ENCODE data around the gene EXOG.

EXOG gene
- 20.6 to 33.2 (median 24.3) reads per million in 3 experiments for total RNA-seq

- DNase-seq: peak; percentile 86
Measured at GRCh38 chr3:38496131-38496910, at the start of gene EXOG. TSS of gene EXOG (plus strand) at chr3:38496340. CDS start at chr3:38496368, 28 bp downstream.

- DNase-seq: no peak
Measured at GRCh38 chr3:38446812-38447211, 49.3 kb upstream of the EXOG start.

GRCh38 chr3:38450853-38451252, 45.3 kb upstream of the EXOG start:
- DNase-seq: no peak

- DNase-seq: peak; percentile 46
Measured at GRCh38 chr3:38453075-38453912, 42.8 kb upstream of the EXOG start, which contains the start of gene ACVR2B. TSS of gene ACVR2B (plus strand) at chr3:38453890. CDS start at chr3:38454323, 433 bp downstream.

DNA sequence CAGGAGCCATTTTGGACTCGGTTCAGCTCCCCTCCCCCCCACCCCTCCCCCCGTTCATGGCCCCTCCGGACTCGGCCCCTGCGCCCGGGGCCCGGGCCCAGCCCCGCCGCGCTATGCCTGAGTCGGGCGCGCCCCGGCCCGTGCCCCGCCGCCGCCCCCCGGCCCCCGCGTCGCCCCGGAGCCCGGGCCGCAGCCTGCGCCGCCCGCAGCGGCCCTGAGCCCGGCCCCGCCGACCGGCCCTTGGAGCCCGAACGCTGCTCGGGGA, 42.3 kb upstream of the EXOG start:
- no peak for DNase-seq

DNA sequence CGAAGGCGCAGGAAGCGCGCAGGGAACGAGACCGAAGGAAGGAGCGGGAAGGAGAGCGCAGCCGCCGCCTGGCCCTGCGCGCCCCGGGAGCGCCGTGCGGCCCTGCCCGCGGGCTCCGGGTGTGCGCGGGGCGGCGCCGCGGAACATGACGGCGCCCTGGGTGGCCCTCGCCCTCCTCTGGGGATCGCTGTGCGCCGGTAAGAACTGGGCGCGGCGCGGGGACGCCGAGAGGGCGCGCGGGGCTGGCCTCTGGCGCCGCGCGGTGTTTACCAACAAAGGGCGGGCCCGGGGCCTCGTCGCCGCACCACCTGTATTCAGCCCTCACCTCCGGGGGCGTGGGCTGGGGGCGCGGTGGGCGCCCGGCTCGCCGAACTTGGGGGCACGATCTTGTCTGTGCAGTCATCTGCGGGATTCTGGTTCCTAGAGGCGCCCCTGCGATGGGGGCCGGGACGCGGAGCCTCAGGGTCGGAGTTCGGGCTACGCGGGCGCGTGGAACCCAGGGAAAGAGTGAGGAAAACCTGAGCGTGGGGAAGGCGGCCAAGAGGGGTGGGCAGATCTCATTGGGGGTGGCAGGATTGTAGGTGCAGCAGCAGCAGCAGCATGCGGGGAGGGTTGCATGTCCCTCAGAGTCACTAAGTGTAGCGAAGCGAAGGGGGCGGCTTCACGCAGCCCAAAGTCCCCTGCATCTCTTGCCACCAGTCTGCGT, 41.8 kb upstream of the EXOG start:
- peak; percentile 41 for DNase-seq

- peak; percentile 21 for DNase-seq
Measured at GRCh38 chr3:38454884-38455638, 41.1 kb upstream of the EXOG start.

DNA sequence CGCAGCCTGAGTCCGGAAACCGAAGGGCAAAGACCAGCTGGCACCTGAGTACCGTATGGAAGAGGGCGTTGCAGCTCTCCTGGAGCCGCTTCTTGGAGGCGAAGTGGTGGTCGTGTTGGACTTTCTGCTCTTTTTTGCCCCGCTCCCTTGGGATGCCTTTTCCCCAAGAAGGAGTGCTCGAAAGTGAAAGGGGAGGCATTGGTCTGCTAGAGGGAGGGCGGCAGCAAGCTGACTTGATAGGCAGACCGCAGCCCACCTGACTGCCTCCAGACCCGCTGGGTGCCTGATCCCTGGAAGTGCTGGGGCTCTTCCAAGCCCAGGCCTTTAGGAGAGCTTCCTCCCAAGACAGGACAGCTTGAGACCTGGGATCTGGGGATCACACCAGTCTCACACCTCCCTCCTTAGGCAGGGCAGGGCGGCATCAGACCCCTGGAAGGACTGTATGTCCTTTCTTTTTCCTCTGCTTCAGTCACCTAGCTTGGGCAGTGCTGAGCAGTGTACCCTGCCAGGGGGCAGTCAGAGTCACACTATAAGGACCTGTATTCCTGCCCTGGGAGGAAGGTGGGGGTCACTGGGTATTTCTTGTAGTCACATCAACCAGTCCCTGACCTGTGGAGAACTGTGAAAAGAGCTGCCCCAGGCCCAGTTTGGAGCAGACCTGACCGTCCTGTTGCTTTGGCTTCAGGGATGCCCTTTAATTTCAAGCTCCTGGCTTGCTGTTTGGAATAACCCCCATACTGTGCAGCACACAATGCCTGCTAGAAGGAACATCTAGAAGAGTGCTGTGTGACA, 40.3 kb upstream of the EXOG start:
- no peak for DNase-seq

DNA sequence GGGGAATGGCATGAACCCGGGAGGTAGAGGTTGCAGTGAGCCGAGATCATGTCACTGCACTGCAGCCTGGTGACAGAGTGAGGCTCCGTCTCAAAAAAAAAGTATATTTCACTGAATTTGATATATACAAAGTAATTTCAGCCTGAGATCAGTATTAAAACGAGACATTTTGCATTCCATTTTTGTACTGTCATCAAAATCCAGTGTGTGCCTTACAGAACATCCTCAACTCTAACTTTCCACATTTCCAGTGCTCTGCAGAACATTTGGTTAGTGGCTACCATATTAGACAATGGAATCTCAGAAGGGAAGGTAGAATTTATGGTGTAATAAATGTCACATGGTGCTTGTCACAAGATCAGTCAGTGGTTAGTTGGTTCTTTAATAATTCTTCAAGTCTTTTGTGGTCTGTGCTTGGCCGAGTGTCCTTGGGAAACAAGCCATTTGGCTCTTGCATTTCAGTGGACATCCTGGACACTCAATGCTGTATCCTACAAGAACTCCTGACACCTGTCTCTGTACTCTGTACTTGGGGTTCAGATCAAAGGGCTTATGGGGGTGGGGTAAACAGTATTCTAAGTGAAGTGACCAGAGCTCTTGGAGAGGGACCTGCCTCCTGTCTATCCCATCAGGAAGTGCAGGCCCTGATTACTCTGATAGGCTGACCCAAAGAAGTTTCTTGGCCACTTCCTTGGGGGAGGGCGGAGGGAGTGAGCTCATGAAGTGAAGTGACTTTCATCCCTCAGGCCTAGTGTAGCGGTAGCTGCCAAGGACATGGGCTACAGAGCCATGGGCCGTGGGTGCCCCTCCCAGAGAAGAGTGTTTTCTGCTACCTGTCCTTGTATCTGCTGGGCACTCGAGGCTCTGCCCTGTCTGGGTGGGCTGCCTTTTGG, 38.8 kb upstream of the EXOG start:
- DNase-seq: no peak

DNA sequence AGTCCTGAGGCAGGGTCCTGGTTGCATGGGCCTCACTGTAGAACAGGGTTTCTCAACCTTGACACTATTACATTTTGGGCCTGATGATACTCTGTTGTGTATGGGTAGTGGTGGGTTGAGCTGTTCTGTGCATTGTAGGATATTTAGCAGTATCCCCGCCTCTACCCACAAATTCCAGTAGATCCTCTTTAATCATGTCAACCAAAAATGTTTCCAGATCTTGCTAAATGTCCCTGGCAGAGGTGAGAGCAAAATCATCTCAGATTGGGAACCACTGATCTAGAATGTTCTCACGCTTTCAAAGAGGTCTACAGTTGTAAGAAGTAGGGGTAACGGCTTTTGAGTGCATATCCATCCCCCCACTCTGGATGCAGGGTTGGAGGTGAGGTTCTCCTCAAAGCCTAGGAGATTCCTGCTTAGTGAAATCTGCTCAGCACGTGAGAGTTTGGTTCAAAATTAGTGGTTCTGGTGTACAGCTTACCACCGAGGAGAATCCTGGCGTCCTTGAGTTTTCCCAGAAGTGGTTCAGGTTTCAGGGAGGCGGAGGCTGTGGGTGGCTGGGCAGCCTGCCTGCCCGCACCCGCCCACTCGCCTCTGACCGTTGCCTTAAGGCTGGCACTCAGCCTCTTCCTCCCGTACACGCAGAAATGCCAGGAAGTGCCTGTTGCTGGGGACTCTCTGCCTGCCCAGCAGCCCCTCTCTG, 37.2 kb upstream of the EXOG start:
- DNase-seq: no peak

DNA sequence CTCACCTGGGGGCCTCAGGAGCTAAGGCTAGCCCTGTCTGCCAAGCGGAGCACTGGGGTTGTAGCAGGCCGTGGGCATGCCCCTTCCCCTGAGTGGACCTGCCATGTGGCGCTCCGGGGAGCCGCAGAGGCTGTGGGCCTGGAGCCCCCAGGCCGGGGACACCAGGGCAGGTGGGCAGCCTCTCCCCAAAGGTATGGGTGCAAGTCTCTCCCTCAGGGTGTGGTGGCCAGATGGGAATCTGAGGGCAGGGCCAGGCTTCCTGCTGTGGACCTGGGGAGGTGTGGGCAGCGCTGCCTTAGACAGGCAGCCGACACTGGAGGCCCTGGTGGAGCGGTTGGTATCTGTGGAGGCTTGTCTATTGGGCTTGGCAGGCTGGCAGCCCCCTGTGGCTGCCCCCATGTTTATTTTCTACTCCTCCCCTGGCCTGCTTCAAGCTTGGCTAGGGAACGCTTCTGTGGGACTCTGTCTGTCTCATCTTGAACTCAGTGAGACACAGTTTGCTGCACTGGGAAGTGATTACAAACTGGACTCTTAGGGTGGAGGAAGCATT, 36.6 kb upstream of the EXOG start:
- no peak for DNase-seq

GRCh38 chr3:38460377-38461270, 35.5 kb upstream of the EXOG start:
- no peak for DNase-seq

DNA sequence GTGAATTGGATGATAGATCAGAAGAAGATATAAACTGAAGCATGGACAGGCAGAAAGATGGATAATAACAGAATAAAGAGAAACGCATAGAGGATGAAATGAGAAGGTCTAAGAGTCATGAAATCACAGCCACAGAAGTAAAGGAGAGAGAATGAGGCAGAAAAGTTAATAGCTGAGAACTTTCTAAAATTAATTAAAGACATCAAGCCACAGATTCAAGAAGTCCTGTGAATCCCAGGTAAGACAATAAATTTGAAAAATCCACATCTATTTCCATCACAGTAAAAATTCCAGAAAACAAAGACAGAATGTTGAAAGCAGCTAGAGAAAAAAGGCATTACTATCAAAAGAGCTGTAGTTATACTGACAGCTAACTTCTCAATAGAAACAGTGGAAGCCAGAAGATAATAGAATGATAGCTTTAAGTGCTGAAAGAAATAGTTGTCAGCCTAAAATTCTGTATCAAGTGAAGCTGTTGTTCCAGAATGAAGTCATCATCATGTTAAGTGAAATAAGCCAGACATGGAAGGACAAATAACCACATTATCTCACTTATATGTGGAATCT, 30.5 kb upstream of the EXOG start:
- DNase-seq: no peak

DNA sequence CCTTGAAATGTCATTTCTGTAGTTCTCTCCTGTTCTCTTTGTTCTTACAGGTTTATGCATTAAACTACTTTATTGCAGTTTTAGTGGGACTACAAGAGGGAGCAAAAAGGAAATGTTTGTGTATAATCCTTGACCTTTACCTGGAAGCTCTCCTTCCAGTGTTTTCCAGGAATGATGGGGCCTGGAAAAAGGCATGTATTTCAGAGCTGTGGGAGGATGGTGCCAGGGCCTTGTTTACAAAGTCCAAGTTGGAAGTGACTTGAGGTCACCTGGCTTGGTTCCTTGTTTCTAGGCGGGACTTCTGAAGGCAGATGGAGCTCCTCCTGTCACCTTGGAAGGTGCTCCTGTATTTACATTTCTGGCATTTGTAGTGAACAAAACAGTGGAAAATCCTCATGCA, 27.4 kb upstream of the EXOG start:
- no peak for DNase-seq

DNA sequence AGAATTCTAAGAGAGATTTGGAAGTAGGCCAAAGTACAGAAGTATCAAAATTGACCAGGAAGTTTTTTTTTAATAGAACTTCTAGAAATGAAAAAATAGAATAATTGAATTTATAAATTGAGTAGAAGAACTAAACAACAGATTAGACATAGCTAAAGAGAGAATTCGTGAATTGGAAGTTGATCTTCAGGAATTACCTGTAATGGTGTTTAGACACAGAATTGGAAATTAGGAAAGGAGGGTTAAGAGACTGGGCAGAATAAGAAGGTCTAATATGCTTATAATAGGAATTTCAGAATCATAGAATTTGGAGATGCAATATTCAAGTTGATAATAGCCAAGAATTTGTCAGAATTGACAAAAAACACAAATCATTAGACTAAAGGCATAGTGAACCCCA, 26.3 kb upstream of the EXOG start:
- no peak for DNase-seq

DNA sequence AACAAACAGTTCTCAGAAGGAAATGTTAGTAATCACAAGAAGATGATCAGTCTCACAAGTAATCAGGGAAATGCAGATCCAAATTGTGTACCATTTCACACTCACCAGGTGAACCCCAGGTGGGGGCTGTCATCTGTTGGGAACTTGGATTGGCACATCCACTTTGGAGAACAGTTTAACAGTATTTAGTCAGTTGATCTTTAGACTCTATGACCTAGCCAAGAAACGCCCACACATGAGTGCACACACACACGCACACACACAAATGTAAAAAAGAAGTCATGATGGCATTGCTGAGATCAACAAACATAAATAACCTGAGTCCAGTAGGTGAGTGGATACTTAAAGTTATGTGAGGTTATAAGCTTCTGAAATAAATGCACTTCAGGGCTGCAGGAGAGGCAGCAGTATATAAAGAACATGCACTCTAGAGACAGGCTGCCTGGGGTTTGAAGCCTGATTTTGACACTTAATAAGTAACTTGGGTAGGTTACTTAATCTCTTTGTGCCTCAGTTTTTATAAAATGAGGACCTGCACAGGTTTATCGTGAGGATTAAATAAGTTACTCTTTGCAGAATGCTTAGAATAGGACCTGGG, 24.8 kb upstream of the EXOG start:
- no peak for DNase-seq

DNA sequence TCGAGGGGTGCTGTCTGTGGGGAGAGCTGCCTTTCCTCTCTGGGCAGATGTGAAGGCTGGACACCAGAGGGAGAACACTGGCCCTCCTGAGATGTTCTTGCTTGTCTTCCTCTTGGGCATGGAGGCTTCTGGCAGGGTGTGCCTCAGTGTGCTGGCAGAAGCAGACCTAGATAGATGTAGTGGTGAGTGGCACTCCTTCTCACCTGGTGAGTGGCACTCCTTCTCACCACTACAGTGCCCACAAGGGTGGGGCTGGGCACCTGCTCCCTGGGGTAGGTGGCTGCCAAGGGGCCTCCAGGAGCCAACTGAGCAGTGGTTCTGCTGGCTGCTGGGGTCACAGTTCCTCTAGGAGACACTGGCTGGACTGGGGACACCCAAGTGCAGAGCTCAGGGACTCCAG, 23.8 kb upstream of the EXOG start:
- no peak for DNase-seq

- no peak for DNase-seq
Measured at GRCh38 chr3:38473229-38473628, 22.9 kb upstream of the EXOG start.

Data from central memory CD4-positive, alpha-beta T cell (primary cell).